HG03103 (cell line): ENCODE data around the gene ABCA4.

ENCODE experiments used
- ATAC-seq: cut with Tn5 transposase; IDR thresholded peaks from one replicate; pipeline ENCODE4 v1.9.1; 2021; ENCODE audit warnings: low read depth; ENCODE audit not compliant: unreplicated experiment

Gene ABCA4

GRCh38 chr1:94031591-94031990 is 89.4 kb downstream of the ABCA4 start:
- ATAC-seq, result no peak

- no peak for ATAC-seq
Measured at GRCh38 chr1:94031154-94031553, 89.8 kb downstream of the ABCA4 start.

GRCh38 chr1:94029130-94029993 is 91.6 kb downstream of the ABCA4 start:
- ATAC-seq, result no peak

GRCh38 chr1:94027721-94028515 is 93.0 kb downstream of the ABCA4 start:
- no peak for ATAC-seq

- ATAC-seq, result no peak
Measured at GRCh38 chr1:94026619-94027380, 94.1 kb downstream of the ABCA4 start.

- no peak for ATAC-seq
Measured at GRCh38 chr1:94025383-94026340, 95.3 kb downstream of the ABCA4 start.

- no peak for ATAC-seq
Measured at GRCh38 chr1:94024104-94024792, 96.7 kb downstream of the ABCA4 start.

GRCh38 chr1:94022471-94023189 is 98.3 kb downstream of the ABCA4 start:
- no peak for ATAC-seq

GRCh38 chr1:94020764-94021579 is 100.0 kb downstream of the ABCA4 start:
- no peak for ATAC-seq

- ATAC-seq, result no peak
Measured at GRCh38 chr1:94019327-94019726, 101.6 kb downstream of the ABCA4 start.

- ATAC-seq, result no peak
Measured at GRCh38 chr1:94017155-94017829, 103.7 kb downstream of the ABCA4 start.

- no peak for ATAC-seq
Measured at GRCh38 chr1:94015489-94015817, 105.5 kb downstream of the ABCA4 start.

- no peak for ATAC-seq
Measured at GRCh38 chr1:94014635-94015488, 106.1 kb downstream of the ABCA4 start.

GRCh38 chr1:94014087-94014486 is 106.9 kb downstream of the ABCA4 start:
- ATAC-seq, result no peak

GRCh38 chr1:94013367-94013878 is 107.5 kb downstream of the ABCA4 start:
- no peak for ATAC-seq

GRCh38 chr1:94012708-94013366 is 108.1 kb downstream of the ABCA4 start:
- ATAC-seq, result no peak
